ENCODE data around the gene FAM163B. TPM values are rescaled to one million over a fixed set of nuclear protein-coding genes. Genes with fewer than 3 reads are reported as not detected.
A peak's percentile ranks its signal among the peaks of the same experiment; 100 is the strongest.

FAM163B gene
- polyA plus RNA-seq, 4 donors = 0.12 to 0.19 TPM; not detected in 2

- no peaks in the 10 kb centered on the region for H3K9me3 ChIP-seq (ENCODE audit: control insufficient read depth in 2 of 2, insufficient read depth in 1 of 2, low read depth in 1 of 2, low read length in 1 of 2)
- FAIRE-seq (no peak), DNase-seq (no peak)
- no peak overlapping the region for H3K4me3 ChIP-seq (ENCODE audit: low read depth in 1 of 3, low read length in 3 of 3)
- no peaks in the 10 kb centered on the region for H3K4me1 ChIP-seq (ENCODE audit: control insufficient read depth in 3 of 3, insufficient read depth in 2 of 3, low read depth in 1 of 3, low read length in 2 of 3)
- no peaks in the 10 kb centered on the region for H3K36me3 ChIP-seq (ENCODE audit: control insufficient read depth in 3 of 3, insufficient read depth in 2 of 3, low read depth in 1 of 3, low read length in 3 of 3)
- WGBS, 3 donors = 76 to 84% (median 83%) methylated on average over 12 of the region's 12 CpGs
- peaks cover 0 to 4% (median 0%) of the 10 kb centered on the region in 3 donors for H3K27me3 ChIP-seq (ENCODE audit: control insufficient read depth in 3 of 3, insufficient read depth in 3 of 3, low read length in 3 of 3)
- no peak overlapping the region for H3K27ac ChIP-seq (ENCODE audit: low read depth in 1 of 3, low read length in 2 of 3)
Measured at GRCh38 chr9:133636902-133637301, 27.7 kb upstream of the FAM163B start.

DNA sequence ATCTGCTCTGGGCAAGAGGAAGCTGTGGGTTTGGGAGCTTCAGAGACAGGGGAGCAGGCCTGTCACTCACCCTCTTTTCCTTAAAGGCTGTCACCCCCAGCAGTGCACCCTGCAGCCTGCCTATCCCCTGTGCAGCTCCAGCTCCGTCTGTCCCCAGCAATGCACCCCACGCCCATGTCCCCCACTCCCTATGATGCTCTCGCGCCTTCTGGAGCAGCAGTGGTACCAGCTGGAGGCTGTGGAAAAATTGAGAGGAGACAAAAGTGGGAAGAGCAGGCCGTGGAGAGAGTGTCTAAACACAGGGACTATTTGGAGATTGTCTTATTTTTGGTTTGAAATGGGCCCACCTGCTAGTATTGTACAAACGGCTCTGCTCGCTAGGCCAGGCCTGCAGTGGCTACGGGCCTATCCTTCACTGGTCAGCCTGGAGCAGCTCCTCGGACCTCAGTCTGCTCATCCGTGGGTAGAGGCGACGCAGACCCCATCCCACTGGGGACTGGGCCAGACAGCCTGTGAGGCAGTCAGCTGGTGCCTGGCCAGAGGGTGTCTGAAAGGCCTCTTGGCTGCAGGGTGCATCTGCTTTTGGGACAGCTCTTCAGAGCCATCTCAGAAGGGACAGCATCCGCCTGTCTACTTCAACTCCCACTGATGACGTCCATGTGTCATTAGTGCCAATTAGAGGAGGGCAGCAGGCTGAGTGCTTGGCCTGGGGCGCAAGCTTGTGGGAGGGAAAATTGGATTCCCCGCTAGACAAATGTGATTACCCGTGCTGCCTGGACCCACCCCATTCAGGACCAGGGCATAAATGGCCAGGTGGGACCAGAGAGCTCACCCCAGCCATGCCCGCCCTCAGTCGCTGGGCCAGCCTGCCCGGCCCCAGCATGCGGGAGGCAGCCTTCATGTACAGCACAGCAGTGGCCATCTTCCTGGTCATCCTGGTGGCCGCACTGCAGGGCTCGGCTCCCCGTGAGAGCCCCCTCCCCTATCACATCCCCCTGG, 26.6 kb upstream of the FAM163B start, which contains the start of gene DBH:
DBH (plus strand) TSS at position 831 of the 999 bp plus-strand sequence; CDS start at position 840, 9 bp downstream.
- no peak for DNase-seq
- Histone ChIP-seq H3K9me3 (ENCODE audit: control insufficient read depth in 2 of 2, insufficient read depth in 1 of 2, low read depth in 1 of 2, low read length in 1 of 2) (no peaks in the 10 kb centered on the region), H3K27me3 (ENCODE audit: control insufficient read depth in 3 of 3, insufficient read depth in 3 of 3, low read length in 3 of 3) (peaks cover 0 to 4% (median 0%) of the 10 kb centered on the region in 3 donors), H3K4me3 (ENCODE audit: low read depth in 1 of 3, low read length in 3 of 3) (no peak within 1 kb of the TSS), H3K36me3 (ENCODE audit: control insufficient read depth in 3 of 3, insufficient read depth in 2 of 3, low read depth in 1 of 3, low read length in 3 of 3) (no peaks in the 10 kb centered on the region), H3K4me1 (ENCODE audit: control insufficient read depth in 3 of 3, insufficient read depth in 2 of 3, low read depth in 1 of 3, low read length in 2 of 3) (no peaks in the 10 kb centered on the region), H3K27ac (ENCODE audit: low read depth in 1 of 3, low read length in 2 of 3) (no peak within 1 kb of the TSS)
- FAIRE-seq = no peak
- 78 to 85% (median 78%) methylated on average over 24 of the region's 24 CpGs for WGBS, 3 donors

GRCh38 chr9:133635098-133635497, 25.9 kb upstream of the FAM163B start:
- Histone ChIP-seq H3K4me1 (ENCODE audit: control insufficient read depth in 3 of 3, insufficient read depth in 2 of 3, low read depth in 1 of 3, low read length in 2 of 3) (no peaks in the 10 kb centered on the region), H3K9me3 (ENCODE audit: control insufficient read depth in 2 of 2, insufficient read depth in 1 of 2, low read depth in 1 of 2, low read length in 1 of 2) (no peaks in the 10 kb centered on the region), H3K36me3 (ENCODE audit: control insufficient read depth in 3 of 3, insufficient read depth in 2 of 3, low read depth in 1 of 3, low read length in 3 of 3) (no peaks in the 10 kb centered on the region), H3K27ac (ENCODE audit: low read depth in 1 of 3, low read length in 2 of 3) (no peak overlapping the region), H3K4me3 (ENCODE audit: low read depth in 1 of 3, low read length in 3 of 3) (no peak overlapping the region), H3K27me3 (ENCODE audit: control insufficient read depth in 3 of 3, insufficient read depth in 3 of 3, low read length in 3 of 3) (peaks cover 0 to 4% (median 0%) of the 10 kb centered on the region in 3 donors)
- no peak for FAIRE-seq
- WGBS, 3 donors = 51 to 62% (median 59%) methylated on average over 5 to 6 of the region's 6 CpGs
- DNase-seq = no peak

DNA sequence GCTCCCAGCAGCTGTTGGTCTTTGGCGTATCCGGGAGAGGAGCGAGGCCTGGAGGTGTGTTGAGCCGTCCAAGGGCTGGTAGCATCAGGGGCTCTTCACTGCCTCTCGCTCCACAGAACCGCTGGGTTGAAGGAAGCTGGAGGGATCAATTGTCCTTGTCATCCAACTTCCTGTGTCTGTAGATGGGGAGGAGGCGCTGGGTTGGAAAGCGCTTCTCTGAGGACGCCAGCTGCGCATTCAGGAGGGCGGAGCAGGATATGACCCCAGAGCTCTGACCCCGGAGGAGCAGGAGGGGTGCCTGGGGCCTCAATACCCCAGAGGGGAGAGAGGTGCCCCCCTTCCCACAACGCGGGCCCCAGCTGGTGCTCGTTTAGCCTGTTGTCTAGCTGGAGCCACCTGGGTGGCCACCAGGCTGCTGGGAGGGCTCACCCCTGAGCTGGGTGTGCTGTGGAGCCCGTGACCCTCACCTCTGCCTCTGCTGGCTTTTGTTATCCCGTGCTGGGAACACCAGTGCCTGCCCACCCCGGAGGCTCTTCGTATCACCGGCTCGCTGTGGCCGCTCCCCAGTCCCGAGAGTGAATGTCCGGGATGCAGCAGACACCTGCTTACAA, 25.0 kb upstream of the FAM163B start:
- DNase-seq = peak in 1 of 2 donors; percentile 6
- H3K27ac ChIP-seq (ENCODE audit: low read depth in 1 of 3, low read length in 2 of 3) = no peak overlapping the region
- no peaks in the 10 kb centered on the region for H3K4me1 ChIP-seq (ENCODE audit: control insufficient read depth in 3 of 3, insufficient read depth in 2 of 3, low read depth in 1 of 3, low read length in 2 of 3)
- 42 to 50% (median 42%) methylated on average over 24 of the region's 24 CpGs for WGBS, 3 donors
- no peaks in the 10 kb centered on the region for H3K36me3 ChIP-seq (ENCODE audit: control insufficient read depth in 3 of 3, insufficient read depth in 2 of 3, low read depth in 1 of 3, low read length in 3 of 3)
- H3K4me3 ChIP-seq (ENCODE audit: low read depth in 1 of 3, low read length in 3 of 3) = no peak overlapping the region
- no peaks in the 10 kb centered on the region for H3K9me3 ChIP-seq (ENCODE audit: control insufficient read depth in 2 of 2, insufficient read depth in 1 of 2, low read depth in 1 of 2, low read length in 1 of 2)
- H3K27me3 ChIP-seq (ENCODE audit: control insufficient read depth in 3 of 3, insufficient read depth in 3 of 3, low read length in 3 of 3) = peaks cover 0 to 4% (median 0%) of the 10 kb centered on the region in 3 donors
- no peak for FAIRE-seq

DNA sequence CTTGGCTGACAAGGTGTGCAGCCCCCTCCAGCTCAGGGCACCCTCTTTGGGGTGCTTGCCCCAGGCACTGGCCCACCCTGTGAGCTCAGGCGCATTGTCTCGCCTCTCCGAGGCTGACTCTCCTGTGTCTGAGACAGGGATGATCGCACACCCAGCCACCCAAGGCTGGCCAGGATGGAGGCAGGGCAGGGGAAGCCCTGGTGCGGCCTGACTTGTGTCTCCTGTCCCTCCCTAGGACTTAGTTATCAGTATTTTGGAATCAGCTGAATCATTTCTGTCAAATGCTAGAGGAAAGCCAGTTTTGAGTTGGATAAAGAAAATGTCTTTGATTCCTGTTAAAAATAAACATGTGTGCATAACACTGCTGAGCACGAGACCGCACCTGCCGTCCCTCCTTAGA, 24.5 kb upstream of the FAM163B start:
- Histone ChIP-seq H3K9me3 (ENCODE audit: control insufficient read depth in 2 of 2, insufficient read depth in 1 of 2, low read depth in 1 of 2, low read length in 1 of 2) (no peaks in the 10 kb centered on the region), H3K4me1 (ENCODE audit: control insufficient read depth in 3 of 3, insufficient read depth in 2 of 3, low read depth in 1 of 3, low read length in 2 of 3) (no peaks in the 10 kb centered on the region), H3K27ac (ENCODE audit: low read depth in 1 of 3, low read length in 2 of 3) (no peak overlapping the region), H3K27me3 (ENCODE audit: control insufficient read depth in 3 of 3, insufficient read depth in 3 of 3, low read length in 3 of 3) (peaks cover 0 to 4% (median 0%) of the 10 kb centered on the region in 3 donors), H3K36me3 (ENCODE audit: control insufficient read depth in 3 of 3, insufficient read depth in 2 of 3, low read depth in 1 of 3, low read length in 3 of 3) (no peaks in the 10 kb centered on the region), H3K4me3 (ENCODE audit: low read depth in 1 of 3, low read length in 3 of 3) (no peak overlapping the region)
- no peak for DNase-seq
- no peak for FAIRE-seq
- WGBS, 3 donors = 57 to 63% (median 58%) methylated on average over 8 of the region's 8 CpGs

DNA sequence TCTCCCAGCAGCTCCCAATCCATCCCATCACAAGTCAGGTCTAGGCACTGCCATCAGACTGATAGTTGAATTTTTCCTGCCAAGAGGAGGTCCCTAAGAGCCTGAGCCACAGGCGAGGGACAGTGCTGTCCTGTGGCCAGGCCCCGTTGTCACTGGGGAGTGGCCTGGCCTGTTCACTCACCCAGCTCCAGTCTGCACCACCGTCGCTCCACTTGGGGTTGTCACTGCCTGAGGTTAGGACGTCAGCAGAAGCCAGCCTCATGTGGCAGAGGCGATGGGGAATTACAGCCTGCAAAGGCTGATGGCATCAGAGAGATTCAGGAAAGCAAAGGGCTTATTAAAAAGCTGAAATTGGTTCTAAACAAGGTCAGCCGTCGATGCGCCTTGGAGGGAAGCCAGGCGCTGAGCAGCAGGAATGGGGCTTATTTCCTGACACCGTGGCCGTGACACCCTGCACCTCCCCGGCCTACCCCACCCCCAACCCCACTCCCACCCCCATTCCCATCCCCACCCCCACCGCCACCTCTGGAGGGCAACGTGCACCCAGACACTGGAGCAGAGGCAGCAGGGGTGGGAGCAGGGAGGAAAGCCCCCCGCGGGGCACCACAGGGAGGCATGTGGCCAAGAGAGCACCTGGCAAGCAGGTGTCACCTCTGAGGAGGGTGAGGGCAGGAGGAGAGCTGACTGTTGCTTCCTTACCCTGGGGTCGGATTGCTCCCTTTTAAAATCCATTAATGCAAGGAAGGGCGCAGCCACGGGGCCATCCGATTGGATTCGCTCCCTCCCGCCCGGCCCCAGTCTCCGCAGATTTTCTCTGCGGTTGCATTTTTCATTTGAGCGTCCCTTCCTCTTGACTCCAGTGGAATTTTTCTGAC, 23.9 kb upstream of the FAM163B start:
- 60 to 68% (median 65%) methylated on average over 18 to 27 of the region's 27 CpGs for WGBS, 3 donors
- DNase-seq (no peak), FAIRE-seq (no peak)
- peaks cover 0 to 4% (median 0%) of the 10 kb centered on the region in 3 donors for H3K27me3 ChIP-seq (ENCODE audit: control insufficient read depth in 3 of 3, insufficient read depth in 3 of 3, low read length in 3 of 3)
- no peak overlapping the region for H3K4me3 ChIP-seq (ENCODE audit: low read depth in 1 of 3, low read length in 3 of 3)
- no peak overlapping the region for H3K27ac ChIP-seq (ENCODE audit: low read depth in 1 of 3, low read length in 2 of 3)
- no peaks in the 10 kb centered on the region for H3K9me3 ChIP-seq (ENCODE audit: control insufficient read depth in 2 of 2, insufficient read depth in 1 of 2, low read depth in 1 of 2, low read length in 1 of 2)
- H3K4me1 ChIP-seq (ENCODE audit: control insufficient read depth in 3 of 3, insufficient read depth in 2 of 3, low read depth in 1 of 3, low read length in 2 of 3) = no peaks in the 10 kb centered on the region
- no peaks in the 10 kb centered on the region for H3K36me3 ChIP-seq (ENCODE audit: control insufficient read depth in 3 of 3, insufficient read depth in 2 of 3, low read depth in 1 of 3, low read length in 3 of 3)

DNA sequence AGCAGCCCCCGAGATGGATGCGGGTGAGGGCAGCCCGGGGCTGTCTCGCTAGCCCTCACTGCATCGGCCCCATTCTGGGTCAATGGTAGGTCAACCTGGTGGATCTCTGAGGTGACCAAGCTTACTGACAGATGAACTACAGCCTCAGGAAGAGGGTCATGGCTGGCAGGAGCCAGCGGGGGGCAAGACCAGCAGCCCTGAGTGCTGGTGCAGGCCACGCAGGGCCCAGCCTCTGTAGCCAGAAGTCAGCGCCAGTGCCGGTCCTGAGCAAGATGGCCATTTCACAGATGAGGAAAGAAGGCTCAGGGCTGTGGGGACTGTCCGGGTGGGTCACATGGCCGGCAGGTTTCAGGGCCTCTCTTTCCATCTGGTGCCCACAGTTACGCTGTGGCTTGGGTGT, 21.9 kb upstream of the FAM163B start:
- no peaks in the 10 kb centered on the region for H3K36me3 ChIP-seq (ENCODE audit: control insufficient read depth in 3 of 3, insufficient read depth in 2 of 3, low read depth in 1 of 3, low read length in 3 of 3)
- DNase-seq (no peak), FAIRE-seq (no peak)
- H3K27me3 ChIP-seq (ENCODE audit: control insufficient read depth in 3 of 3, insufficient read depth in 3 of 3, low read length in 3 of 3) = peaks cover 0 to 4% (median 0%) of the 10 kb centered on the region in 3 donors
- no peaks in the 10 kb centered on the region for H3K4me1 ChIP-seq (ENCODE audit: control insufficient read depth in 3 of 3, insufficient read depth in 2 of 3, low read depth in 1 of 3, low read length in 2 of 3)
- peaks cover 0 to 4% of the 10 kb centered on the region in 2 donors for H3K9me3 ChIP-seq (ENCODE audit: control insufficient read depth in 2 of 2, insufficient read depth in 1 of 2, low read depth in 1 of 2, low read length in 1 of 2)
- no peak overlapping the region for H3K27ac ChIP-seq (ENCODE audit: low read depth in 1 of 3, low read length in 2 of 3)
- H3K4me3 ChIP-seq (ENCODE audit: low read depth in 1 of 3, low read length in 3 of 3) = no peak overlapping the region
- 82 to 91% (median 85%) methylated on average over 11 to 12 of the region's 12 CpGs for WGBS, 3 donors

Data from small intestine (tissue), 7 donors.